Bronchus fibroblast of lung (primary cell): ENCODE measurements around the gene HELQ. TPM values are rescaled to one million over a fixed set of nuclear protein-coding genes. Genes with fewer than 3 reads are reported as not detected.

ENCODE experiments used
- total RNA-seq: library from RNA; depleted of rRNA; stranded (reverse); fragments of >200 nt; gene quantifications from 2 replicates; pipeline ENCODE4 v1.2.3, GENCODE V29; 2015

HELQ gene, protein sequence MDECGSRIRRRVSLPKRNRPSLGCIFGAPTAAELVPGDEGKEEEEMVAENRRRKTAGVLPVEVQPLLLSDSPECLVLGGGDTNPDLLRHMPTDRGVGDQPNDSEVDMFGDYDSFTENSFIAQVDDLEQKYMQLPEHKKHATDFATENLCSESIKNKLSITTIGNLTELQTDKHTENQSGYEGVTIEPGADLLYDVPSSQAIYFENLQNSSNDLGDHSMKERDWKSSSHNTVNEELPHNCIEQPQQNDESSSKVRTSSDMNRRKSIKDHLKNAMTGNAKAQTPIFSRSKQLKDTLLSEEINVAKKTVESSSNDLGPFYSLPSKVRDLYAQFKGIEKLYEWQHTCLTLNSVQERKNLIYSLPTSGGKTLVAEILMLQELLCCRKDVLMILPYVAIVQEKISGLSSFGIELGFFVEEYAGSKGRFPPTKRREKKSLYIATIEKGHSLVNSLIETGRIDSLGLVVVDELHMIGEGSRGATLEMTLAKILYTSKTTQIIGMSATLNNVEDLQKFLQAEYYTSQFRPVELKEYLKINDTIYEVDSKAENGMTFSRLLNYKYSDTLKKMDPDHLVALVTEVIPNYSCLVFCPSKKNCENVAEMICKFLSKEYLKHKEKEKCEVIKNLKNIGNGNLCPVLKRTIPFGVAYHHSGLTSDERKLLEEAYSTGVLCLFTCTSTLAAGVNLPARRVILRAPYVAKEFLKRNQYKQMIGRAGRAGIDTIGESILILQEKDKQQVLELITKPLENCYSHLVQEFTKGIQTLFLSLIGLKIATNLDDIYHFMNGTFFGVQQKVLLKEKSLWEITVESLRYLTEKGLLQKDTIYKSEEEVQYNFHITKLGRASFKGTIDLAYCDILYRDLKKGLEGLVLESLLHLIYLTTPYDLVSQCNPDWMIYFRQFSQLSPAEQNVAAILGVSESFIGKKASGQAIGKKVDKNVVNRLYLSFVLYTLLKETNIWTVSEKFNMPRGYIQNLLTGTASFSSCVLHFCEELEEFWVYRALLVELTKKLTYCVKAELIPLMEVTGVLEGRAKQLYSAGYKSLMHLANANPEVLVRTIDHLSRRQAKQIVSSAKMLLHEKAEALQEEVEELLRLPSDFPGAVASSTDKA
- total RNA-seq: 6.7 and 7.1 TPM in 2 replicates

DNA sequence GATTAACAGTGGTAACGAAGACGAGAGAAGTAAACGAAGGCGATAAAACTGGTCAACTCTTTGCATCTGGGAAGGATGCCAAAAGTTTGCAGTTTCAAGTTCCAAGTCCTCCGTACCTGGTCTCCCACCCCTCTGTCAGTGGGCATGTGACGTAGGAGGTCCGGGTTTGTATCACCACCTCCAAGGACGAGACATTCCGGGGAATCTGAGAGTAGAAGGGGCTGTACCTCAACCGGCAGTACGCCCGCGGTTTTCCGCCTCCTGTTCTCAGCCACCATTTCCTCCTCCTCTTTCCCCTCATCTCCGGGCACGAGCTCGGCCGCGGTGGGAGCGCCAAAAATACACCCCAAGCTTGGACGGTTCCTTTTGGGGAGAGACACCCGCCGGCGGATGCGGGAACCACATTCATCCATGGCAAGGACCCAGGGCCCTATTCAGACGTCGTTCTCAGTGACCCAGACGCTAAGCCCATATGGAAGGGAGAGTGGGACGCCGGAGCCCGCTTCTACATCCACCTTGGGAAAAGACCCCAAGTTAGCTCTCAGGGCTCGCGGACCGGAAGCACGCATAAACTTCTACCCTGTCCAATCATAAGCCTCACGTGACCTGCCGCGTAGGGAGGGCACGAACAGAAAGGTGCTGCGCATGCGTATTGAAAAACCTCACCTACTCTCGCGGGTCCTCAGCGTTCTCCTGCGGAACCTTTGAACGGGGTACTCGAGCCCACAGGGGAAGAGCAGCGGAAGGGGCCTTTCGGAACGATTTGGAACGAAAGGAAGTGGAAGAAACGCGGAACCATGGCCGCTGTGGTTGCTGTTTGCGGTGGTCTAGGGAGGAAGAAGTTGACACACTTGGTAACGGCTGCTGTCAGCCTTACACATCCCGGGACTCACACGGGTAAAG lies at the start of gene HELQ, which contains the start of gene MRPS18C:
Gene HELQ, minus strand, starts transcription at position 543 of the 903 bp plus-strand sequence. Its CDS starts 130 bp downstream, at position 413.
Gene MRPS18C, plus strand, starts transcription at position 778 of the 903 bp plus-strand sequence. Its CDS starts 20 bp downstream, at position 798.

DNA sequence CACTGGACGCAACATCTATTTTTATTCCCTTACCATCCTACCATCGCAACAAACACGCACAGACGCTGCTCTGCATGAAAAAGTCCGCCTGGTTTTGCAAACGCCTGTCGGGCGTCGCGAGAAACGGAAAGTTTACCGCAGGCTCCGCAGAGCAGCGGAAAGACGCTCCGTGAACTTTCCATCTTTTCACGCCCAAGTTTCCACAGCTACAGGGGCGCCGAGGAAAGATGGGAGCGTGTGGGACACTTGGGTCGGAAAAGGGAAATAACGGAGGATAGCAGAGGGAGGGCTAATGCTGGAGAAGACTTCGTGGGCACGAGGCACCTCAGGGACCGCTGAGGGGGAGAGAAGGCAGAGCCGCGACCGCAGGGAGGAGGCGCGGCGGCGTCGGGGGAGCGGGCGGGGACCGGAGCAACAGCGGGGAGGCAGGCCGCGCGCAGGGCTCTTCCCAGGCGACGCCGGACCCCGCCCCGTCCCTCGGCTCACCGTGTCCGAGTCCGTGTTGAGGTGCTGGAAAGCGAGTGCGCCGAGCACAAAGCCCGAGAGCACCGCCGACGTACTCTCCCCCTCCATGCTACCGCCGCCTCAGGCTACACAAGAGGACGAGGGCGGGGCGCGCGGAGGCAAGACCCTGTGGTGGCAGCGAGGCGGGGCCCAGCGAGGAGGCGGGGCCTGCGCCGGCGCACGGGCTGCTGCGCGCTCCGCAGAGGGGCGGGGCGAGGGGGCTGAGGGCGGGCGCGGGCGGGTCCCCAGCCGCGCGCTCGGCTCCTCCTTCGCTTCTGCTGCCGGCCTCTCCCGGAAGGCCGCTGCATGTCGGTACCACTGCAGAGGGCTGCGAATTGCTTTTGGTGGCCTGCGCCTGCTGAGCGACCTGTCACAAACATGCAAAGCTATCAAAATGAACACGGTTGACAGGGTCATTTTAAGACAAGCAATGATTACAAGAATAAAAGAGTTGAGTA lies 29.2 kb upstream of the HELQ start, which contains the start of gene ABRAXAS1:
Gene ABRAXAS1, minus strand, starts transcription at position 601 of the 962 bp plus-strand sequence. Its CDS starts 28 bp downstream, at position 573.

Other genes with a start within 250 kb of the HELQ start
- 25.9 and 26.9 TPM in 2 replicates for gene COQ2, start 171.0 kb downstream of the HELQ start, total RNA-seq
- gene HPSE, start 121.0 kb downstream of the HELQ start, total RNA-seq: 0.59 and 1.0 TPM in 2 replicates
- 32.3 and 47.9 TPM in 2 replicates for gene MRPS18C, start 235 bp upstream of the HELQ start, total RNA-seq
- 9.7 and 12.4 TPM in 2 replicates for gene ABRAXAS1, start 29.3 kb upstream of the HELQ start, total RNA-seq
- gene GPAT3, start 80.3 kb upstream of the HELQ start, total RNA-seq: 2.4 and 3.2 TPM in 2 replicates